K562 (cell line): ENCODE measurements around the gene FCHO2. TPM values are rescaled to one million over a fixed set of nuclear protein-coding genes. Genes with fewer than 3 reads are reported as not detected.
"Not testable (repeated sequence)": the region's sequence is repeated elsewhere in the genome, so short reads cannot be mapped to it uniquely, and the experiment has no call there.

ENCODE experiments used
- ATAC-seq: fragments of 200-7000 bp; cut with Tn5 transposase; 3 replicates; pipeline ENCODE4 v1.9.1; 2020; ENCODE audit warnings: moderate library complexity
- BruUV-seq: library from RNA; stranded (reverse); fragments of 400-500 nt; replicated peaks from 2 replicates; lab custom pipeline; 2021; lab: Mats Ljungman, UMichigan
- CTCF ChIA-PET: fragments of 300-600 bp; formaldehyde crosslinking; extraction: SDS; loops from one replicate; lab custom pipeline; 2021; ENCODE audit warnings: low intra/inter-chr PET ratio; lab: Yijun Ruan, JAX
- POLR2A ChIA-PET: fragments of 300-600, 350-650 bp; sonication (Branson Sonifier 250); formaldehyde crosslinking; extraction: SDS; loops from one replicate; lab custom pipeline; 2021; ENCODE audit warnings: antibody characterized with exemption, inconsistent platforms; lab: Yijun Ruan, JAX
- DNase-seq, 4 experiments: peaks; one replicate each; pipeline versions ENCODE4 v3.0.0 to v3.0.0-alpha.2; 2011 to 2018; ENCODE audit warnings: low spot score in 3 of 4, mixed read lengths in 3 of 4; ENCODE audit errors: extremely low read depth in 1 of 4
- FAIRE-seq: peaks from 2 replicates; lab custom pipeline; 2011; peaks lifted over from hg19 to GRCh38; lab: Jason Lieb, UNC
- H2AFZ ChIP-seq: 2 replicates; pipeline ENCODE4 v1.6.0; 2011; ENCODE audit warnings: low read depth, low read length, control low read depth, inconsistent platforms
- H3K27ac ChIP-seq: fragments of 200-600 bp; 3 replicates; pipeline ENCODE4 v1.8.0; 2011; ENCODE audit warnings: low read depth, mild to moderate bottlenecking, control low read depth, inconsistent platforms, low read length, moderate library complexity, mixed read lengths; ENCODE audit errors: extremely low read depth
- H3K27me3 ChIP-seq, 2 experiments: fragments of 300-600 bp in 1 of 2; 2 replicates in 1 of 2; 3 replicates in 1 of 2; pipeline versions ENCODE4 v1.6.0 to v1.8.0; 2011; ENCODE audit warnings: inconsistent platforms in 2 of 2, low read length in 2 of 2, mild to moderate bottlenecking in 1 of 2, mixed read lengths in 1 of 2, moderate library complexity in 1 of 2; ENCODE audit not compliant: control insufficient read depth in 2 of 2, insufficient read depth in 2 of 2
- H3K36me3 ChIP-seq: fragments of 300-600 bp; 3 replicates; pipeline ENCODE4 v1.8.0; 2011; ENCODE audit warnings: mild to moderate bottlenecking, low read length, inconsistent platforms; ENCODE audit not compliant: control insufficient read depth, insufficient read depth
- H3K4me1 ChIP-seq, 2 experiments: fragments of 200-600 bp in 1 of 2; replicated peaks in 1 of 2; 2 replicates in 1 of 2; 3 replicates in 1 of 2; pipeline versions ENCODE4 v1.5.1 to v1.8.0; 2011; ENCODE audit warnings: inconsistent platforms in 2 of 2, low read length in 2 of 2, mild to moderate bottlenecking in 1 of 2, mixed read lengths in 1 of 2, moderate library complexity in 1 of 2; ENCODE audit not compliant: control insufficient read depth in 2 of 2, insufficient read depth in 2 of 2
- H3K4me2 ChIP-seq: 2 replicates; pipeline ENCODE4 v1.6.1; 2011; ENCODE audit warnings: low read length, control low read depth, inconsistent platforms, mixed read lengths; ENCODE audit not compliant: insufficient read depth
- H3K4me3 ChIP-seq: fragments of 200-600 bp; sonication (generic), shearing (Covaris generic); 2 replicates; pipeline ENCODE4 v1.5.1; 2016; ENCODE audit warnings: control low read depth, inconsistent platforms
- H3K79me2 ChIP-seq: fragments of 200-600 bp; 3 replicates; pipeline ENCODE4 v1.8.0; 2011; ENCODE audit warnings: low read length, inconsistent platforms; ENCODE audit not compliant: control insufficient read depth, insufficient read depth
- H3K9ac ChIP-seq, 2 experiments: 2 replicates each; pipeline versions ENCODE4 v1.6.0 to v1.6.1; 2011; ENCODE audit warnings: low read depth in 2 of 2, low read length in 2 of 2, control low read depth in 1 of 2, inconsistent platforms in 1 of 2, mild to moderate bottlenecking in 1 of 2, mixed read lengths in 1 of 2; ENCODE audit not compliant: insufficient read depth in 1 of 2
- H3K9me1 ChIP-seq: one replicate; pipeline ENCODE4 v1.6.0; 2011; ENCODE audit warnings: inconsistent platforms, mild to moderate bottlenecking, low read length, moderate library complexity; ENCODE audit not compliant: control insufficient read depth, insufficient read depth
- H3K9me3 ChIP-seq: replicated peaks from 2 replicates; pipeline ENCODE4 v1.5.1; 2011; ENCODE audit warnings: low read depth, low read length, inconsistent platforms; ENCODE audit not compliant: control insufficient read depth, insufficient read depth
- H4K20me1 ChIP-seq: replicated peaks from 2 replicates; pipeline ENCODE4 v1.6.1; 2011; ENCODE audit warnings: low read length, inconsistent platforms, mixed read lengths; ENCODE audit not compliant: control insufficient read depth, insufficient read depth
- EWSR1 ChIP-seq: fragments of 450-650 bp; IDR thresholded peaks from 2 replicates; pipeline ENCODE4 v1.6.1; 2018; ENCODE audit warnings: borderline replicate concordance, mild to moderate bottlenecking, low read depth, moderate library complexity; ENCODE audit not compliant: partially characterized antibody
- MTA1 ChIP-seq: fragments of 450-650 bp; IDR thresholded peaks from 2 replicates; pipeline ENCODE4 v1.6.1; 2017; ENCODE audit warnings: borderline replicate concordance
- WGBS: fragments of 100-300 bp; shearing (Covaris generic); methylation state at CpG from one replicate; pipeline ENCODE4 v1.1.6; 2016; ENCODE audit warnings: low coverage, mixed read lengths; ENCODE audit not compliant: insufficient coverage; ENCODE audit errors: missing lambda C conversion rate; 5-methylcytosine and 5-hydroxymethylcytosine counted together
- in situ Hi-C: fragments of 300-500 bp; cut with MboI; formaldehyde crosslinking; loops from 4 replicates; pipeline ENCODE4 v1.15.0; 2018; ENCODE audit warnings: inconsistent platforms, mixed read lengths
- intact Hi-C: fragments of 100-400 bp; cut with micrococcal nuclease; formaldehyde crosslinking; loops from 2 replicates; pipeline ENCODE4 v1.14.2; 2022
- polyA plus RNA-seq, 8 experiments: library from polyadenylated mRNA; depleted of rRNA in 4 of 8; stranded (reverse) in 5 of 8; unstranded in 3 of 8; fragments of >200 nt; fragmentation: Nextera tagmentation in 2 of 8; fragmentation: Illumina TruSeq in 1 of 8; extraction: Ambion mirVana in 2 of 8; extraction: Trizol in 1 of 8; gene quantifications; 2 replicates each; pipeline versions ENCODE4 v1.2.1 to v1.2.3, GENCODE V29; 2011 to 2014; ENCODE audit warnings: inconsistent platforms in 1 of 8, missing spikeins in 1 of 8
- total RNA-seq, 7 experiments: library from RNA; depleted of rRNA in 6 of 7; stranded (reverse); fragments of >200 nt in 6 of 7; fragmentation: Illumina TruSeq in 2 of 7; extraction: Trizol in 2 of 7; gene quantifications; 2 replicates each; pipeline versions ENCODE4 v1.2.1 to v1.2.3, GENCODE V29; 2011 to 2021; ENCODE audit warnings: low replicate concordance in 1 of 7

FCHO2 gene
- total and polyA plus RNA-seq, 9 of the 15 experiments (the other 6 are each of a cell fraction or from before 2014, with no cell fraction given): 4.4 to 13.4 (median 8.3) TPM

- DNase-seq: no peak
- FAIRE-seq: no peak
- H3K4me3 ChIP-seq: no peak overlapping the region
- no peak overlapping the region for H2AFZ ChIP-seq
- intact Hi-C loops (no loop called here), in situ Hi-C loops (no loop called here)
- no peaks in the 10 kb centered on the region for H3K9me3 ChIP-seq
- H4K20me1 ChIP-seq: no peaks in the 10 kb centered on the region
- no peak overlapping the region for H3K9ac ChIP-seq
- H3K9me1 ChIP-seq: no peaks in the 10 kb centered on the region
- CTCF ChIA-PET: no interaction called here
- H3K27ac ChIP-seq: no peak overlapping the region
- POLR2A ChIA-PET: interaction anchor here (0.6 to 0.8 kb wide), 2 partner anchors 13 to 31 kb away, joined by 5 read pairs; no protein-coding TSS in a partner anchor
- WGBS: 60% methylated on average over 30 of the region's 33 CpGs
- TF ChIP-seq MTA1 (no peak), EWSR1 (no peak)
- H3K27me3 ChIP-seq: no peaks in the 10 kb centered on the region
- H3K79me2 ChIP-seq: no peaks in the 10 kb centered on the region
- H3K36me3 ChIP-seq: no peaks in the 10 kb centered on the region
- no TSS peak for BruUV-seq
- H3K4me2 ChIP-seq: no peak overlapping the region
- ATAC-seq: no peak
- H3K4me1 ChIP-seq: no peaks in the 10 kb centered on the region
Measured at GRCh38 chr5:72925336-72926010, 30.4 kb upstream of the FCHO2 start.

- not testable (repeated sequence) for FAIRE-seq, H3K9me1 ChIP-seq
- WGBS: 29% methylated on average over 2 of the region's 2 CpGs
Measured at GRCh38 chr5:72932686-72933085, 23.2 kb upstream of the FCHO2 start.

GRCh38 chr5:72934953-72935725, 20.7 kb upstream of the FCHO2 start:
- POLR2A ChIA-PET, H3K27ac ChIP-seq, H3K36me3 ChIP-seq, DNase-seq, H2AFZ ChIP-seq, H3K4me1 ChIP-seq, H3K4me2 ChIP-seq, H3K9me3 ChIP-seq, H3K9ac ChIP-seq, H3K9me1 ChIP-seq, H3K79me2 ChIP-seq, intact Hi-C loops, H4K20me1 ChIP-seq, H3K4me3 ChIP-seq, ATAC-seq, BruUV-seq, in situ Hi-C loops, FAIRE-seq, CTCF ChIA-PET, H3K27me3 ChIP-seq: not testable (repeated sequence)
- WGBS: 56% methylated on average over 23 of the region's 32 CpGs

More at GRCh38 chr5:72932686-72933085, 23.2 kb upstream of the FCHO2 start:
- H3K4me2 ChIP-seq, H3K4me3 ChIP-seq, intact Hi-C loops, H3K9ac ChIP-seq, DNase-seq, H2AFZ ChIP-seq, H3K36me3 ChIP-seq, H3K9me3 ChIP-seq, BruUV-seq, in situ Hi-C loops, CTCF ChIA-PET, H3K27me3 ChIP-seq, H3K4me1 ChIP-seq, H3K27ac ChIP-seq, H4K20me1 ChIP-seq, H3K79me2 ChIP-seq, POLR2A ChIA-PET, ATAC-seq: not testable (repeated sequence)
